ENCODE results near the gene ERC1.

The ERC1 gene

DNA sequence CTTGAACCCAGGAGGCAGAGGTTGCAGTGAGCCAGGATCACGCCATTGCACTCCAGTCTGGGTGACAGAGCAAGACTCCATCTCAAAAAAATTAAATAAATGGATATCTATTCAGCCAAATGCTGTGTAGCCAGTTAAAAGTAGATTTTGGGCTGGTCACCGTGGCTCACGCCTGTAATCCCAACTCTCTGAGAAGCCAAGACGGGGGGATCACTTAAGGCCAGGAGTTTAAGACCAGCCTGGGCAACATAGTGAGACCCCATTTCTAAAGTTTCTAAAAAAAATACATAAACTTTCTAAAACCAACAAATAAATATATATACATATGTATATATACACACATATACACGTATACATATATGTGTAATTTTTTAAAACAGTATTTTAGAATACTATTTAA lies 414.6 kb downstream of the ERC1 start:
- DNase-seq (ENCODE audit: low read depth) = no peak

DNA sequence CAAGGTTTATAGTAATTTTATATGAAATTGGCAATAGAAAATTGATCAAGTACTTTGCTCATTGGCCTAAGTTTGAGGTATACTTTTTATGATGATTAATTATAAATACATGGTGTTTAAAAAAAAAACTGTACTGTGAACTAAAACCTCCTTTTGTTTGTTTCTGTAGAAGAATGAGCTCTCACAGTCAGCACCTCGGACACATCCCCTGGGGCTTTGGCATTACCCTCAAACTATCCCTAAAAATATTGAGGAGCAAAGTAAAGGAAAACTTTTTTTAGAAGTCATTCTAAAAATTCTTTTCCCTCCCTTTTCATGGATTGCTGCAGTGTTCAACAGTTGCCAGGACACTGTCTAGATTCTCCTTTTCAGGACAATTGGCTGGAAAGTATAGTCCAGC lies 419.8 kb downstream of the ERC1 start:
- no peak for DNase-seq (ENCODE audit: low read depth)

DNA sequence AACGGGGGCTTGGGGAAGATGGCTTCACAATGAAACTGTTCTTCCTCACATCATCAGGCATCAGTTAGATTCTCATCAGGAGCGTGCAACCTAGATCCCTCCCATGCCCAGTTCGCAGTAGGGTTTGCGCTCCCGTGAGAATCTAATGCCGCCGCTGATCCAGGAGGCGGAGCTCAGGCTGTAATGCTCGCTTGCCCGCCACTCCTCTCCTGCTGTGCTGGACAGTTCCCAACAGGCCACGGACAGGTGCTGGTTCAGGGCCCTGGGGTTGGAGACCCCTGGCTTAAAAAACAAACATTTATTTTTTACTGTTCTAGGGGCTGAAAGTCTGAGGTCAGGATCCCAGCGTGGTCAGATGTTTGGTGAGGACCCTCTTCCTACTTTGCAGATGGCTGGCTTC lies 422.9 kb downstream of the ERC1 start:
- DNase-seq (ENCODE audit: low read depth) = no peak

- DNase-seq (ENCODE audit: low read depth) = no peak
Observed at GRCh38 chr12:1418144-1418543, 427.1 kb downstream of the ERC1 start.

GRCh38 chr12:1419849-1420371 lies 428.9 kb downstream of the ERC1 start:
- no peak for DNase-seq (ENCODE audit: low read depth)

- DNase-seq (ENCODE audit: low read depth) = no peak
Observed at GRCh38 chr12:1421091-1421846, 430.2 kb downstream of the ERC1 start.

GRCh38 chr12:1422604-1423315 lies 431.7 kb downstream of the ERC1 start:
- no peak for DNase-seq (ENCODE audit: low read depth)

DNA sequence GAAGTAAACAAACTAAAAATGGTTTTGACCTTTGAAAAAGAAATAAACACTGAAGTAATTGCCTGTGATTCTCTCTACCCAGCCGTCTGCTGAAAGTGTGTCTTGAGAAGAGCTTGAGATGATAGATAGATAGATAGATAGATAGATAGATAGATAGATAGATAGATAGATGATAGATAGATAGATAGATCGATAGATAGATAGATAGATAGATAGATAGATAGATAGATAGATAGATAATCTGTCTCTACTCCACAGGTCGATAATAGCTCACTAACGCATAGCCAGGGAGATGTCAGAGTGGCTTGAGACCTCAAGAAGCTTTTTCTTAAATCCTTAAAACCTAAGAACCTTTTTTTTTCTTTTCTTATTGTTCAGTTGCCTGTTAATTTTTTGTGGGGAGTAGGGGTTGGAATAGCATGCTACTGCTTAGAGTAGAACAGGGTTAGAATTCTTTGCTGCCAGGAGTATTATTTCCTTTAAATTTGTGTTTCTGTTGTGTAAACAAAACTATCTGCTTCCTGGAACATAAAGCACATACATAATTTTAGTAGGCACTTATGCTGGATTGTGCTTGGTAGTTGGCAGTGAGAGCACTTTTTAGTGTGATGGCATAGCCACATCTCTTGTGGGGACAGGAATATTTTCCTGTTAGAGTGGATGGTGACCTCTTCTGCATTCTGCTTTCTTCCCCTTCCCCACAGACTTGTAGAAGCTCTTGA lies 433.8 kb downstream of the ERC1 start:
- no peak for DNase-seq (ENCODE audit: low read depth)

DNA sequence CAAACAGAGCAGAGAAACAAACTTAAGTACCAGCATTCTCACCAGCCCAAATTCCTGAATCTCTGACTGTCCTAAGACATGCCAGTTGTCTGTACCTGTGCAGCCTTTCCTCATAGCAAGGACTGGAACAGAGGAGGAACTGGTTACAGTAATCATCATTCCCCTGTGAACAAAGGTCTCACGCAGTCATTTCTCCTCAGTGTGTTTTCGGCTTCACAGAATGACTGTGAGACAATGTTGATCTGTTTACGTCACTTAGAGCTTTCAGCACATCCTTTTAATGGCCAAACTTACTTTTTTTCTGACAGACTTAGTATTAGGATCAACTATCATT lies 434.3 kb downstream of the ERC1 start:
- DNase-seq (ENCODE audit: low read depth) = no peak

DNA sequence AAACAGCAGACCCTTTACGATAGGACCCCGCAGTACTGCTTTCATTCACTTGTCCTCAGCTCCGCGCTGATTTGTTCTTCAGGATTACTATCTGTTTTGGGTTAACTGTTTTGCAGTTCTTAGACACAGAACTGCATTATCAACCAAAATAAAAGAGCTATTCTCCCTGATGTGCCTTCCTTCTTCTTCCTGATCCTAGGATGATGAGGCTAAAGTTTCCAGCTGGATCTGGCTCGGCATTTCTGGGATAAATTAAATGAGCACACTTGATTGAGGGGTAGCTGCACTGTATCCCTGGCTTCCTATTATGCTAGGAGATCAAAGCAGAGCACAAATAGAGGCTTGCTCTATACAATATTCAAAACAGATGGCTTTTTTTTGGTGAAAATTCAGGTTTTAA lies 437.6 kb downstream of the ERC1 start:
- DNase-seq (ENCODE audit: low read depth) = no peak

- no peak for DNase-seq (ENCODE audit: low read depth)
Observed at GRCh38 chr12:1429980-1430379, 439.0 kb downstream of the ERC1 start.

DNA sequence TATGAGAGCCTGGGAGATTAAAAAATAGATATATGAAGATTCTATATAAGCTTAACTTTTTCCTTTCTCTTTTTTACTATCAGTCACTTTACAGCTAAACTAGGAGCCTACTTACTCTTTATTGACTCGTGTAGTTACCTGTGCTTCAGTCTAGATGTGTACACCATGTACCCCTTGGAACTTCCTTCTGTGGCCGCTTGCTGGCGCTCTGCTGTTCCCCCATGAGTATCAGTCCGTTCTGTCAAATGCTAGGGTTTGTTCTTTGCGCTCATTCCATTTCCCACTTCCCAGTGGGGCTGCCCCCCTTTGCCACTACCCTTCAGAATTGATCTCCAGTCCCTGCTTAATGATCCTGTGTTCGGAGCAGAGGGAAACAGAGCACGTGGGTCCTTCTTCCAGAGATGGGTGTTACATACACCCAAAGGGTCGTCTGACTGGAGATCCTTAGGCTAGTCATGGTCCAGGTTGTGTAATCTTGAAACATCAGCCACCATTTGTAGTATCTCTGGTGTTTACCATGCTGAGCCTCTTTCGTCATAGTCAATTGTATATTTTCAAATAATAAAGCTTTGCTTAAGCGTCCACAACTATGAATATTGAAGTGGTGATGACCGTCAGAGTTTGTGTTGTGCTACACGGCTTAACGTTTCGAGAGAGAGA lies 443.4 kb downstream of the ERC1 start:
- no peak for DNase-seq (ENCODE audit: low read depth)

DNA sequence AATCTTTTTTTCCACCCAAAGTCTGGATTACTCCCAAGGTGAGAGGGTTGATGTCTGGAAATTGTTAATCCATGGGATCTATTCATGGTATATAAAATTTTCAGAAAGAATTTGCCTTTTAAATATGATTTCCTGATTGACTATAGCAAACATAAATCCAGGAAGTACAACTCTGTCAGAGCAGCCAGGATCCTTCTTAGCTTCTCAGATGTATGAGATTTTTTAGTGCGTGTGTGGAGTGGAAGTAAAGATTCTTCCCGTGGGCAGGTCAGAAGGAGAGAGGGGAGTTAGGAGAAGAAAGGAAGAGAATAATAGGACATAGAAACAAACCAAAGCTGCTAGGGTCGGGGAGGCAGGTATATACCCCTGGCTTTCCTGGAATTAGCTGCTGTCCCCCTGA lies 444.0 kb downstream of the ERC1 start:
- DNase-seq (ENCODE audit: low read depth) = no peak

DNA sequence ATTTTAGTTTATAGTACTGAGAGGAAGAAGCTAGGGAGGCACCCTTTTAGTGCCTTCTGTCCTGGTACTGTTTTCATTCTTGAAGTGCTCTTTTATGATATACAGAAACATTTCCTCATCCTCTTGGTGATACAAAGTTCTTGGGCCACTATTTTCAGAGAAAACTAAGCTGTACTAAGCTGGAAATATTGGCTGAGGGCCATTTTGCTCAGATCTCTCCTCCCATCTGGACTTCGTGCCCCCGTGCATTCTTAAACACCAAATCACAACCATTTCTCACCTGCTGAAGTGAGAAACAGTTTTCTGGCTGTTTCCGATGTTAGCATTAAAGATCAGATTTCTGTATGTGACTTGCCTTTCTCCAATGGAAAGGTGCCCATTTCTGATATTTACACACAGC lies 444.4 kb downstream of the ERC1 start:
- no peak for DNase-seq (ENCODE audit: low read depth)

DNA sequence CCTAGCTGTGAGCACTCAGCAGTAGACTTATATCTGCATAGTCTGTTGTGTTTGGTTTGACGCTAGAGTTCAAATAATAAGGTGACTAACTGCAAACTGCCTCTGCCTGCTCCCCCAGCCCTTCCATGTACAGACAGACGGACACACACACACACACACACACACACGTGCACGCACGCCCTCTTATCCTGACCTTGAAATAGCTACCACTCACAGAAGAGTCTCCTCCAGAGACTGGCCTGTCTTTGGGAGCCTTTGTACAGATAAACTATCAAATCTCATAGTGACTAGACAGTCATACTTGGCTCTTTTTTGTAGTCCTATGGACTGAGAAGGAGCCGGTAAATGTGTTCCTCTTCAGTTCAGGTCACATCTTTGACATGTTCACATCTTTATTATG lies 445.0 kb downstream of the ERC1 start:
- DNase-seq (ENCODE audit: low read depth) = no peak

- DNase-seq (ENCODE audit: low read depth) = no peak
Observed at GRCh38 chr12:1436981-1437380, 446.0 kb downstream of the ERC1 start.

GRCh38 chr12:1439201-1439600 lies 448.2 kb downstream of the ERC1 start:
- no peak for DNase-seq (ENCODE audit: low read depth)

DNA sequence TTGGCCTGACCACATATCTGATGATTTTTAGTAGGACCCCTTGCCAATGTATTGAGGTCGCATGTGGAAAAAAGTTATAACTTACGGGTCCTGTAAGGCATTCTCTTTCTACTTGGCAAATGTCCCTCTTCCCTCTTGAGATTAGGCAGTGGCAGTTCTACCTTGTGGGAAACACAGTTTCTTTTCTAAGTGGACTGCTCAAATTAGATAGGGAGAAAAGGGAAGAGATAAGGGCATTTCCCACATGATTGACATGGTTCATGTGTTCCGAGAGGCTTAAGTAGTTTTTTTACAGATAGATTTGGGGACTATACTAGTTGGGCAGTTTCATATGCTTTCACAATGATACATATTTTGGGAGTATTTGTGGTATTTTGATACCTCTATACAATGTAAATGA lies 448.7 kb downstream of the ERC1 start:
- DNase-seq (ENCODE audit: low read depth) = no peak

DNA sequence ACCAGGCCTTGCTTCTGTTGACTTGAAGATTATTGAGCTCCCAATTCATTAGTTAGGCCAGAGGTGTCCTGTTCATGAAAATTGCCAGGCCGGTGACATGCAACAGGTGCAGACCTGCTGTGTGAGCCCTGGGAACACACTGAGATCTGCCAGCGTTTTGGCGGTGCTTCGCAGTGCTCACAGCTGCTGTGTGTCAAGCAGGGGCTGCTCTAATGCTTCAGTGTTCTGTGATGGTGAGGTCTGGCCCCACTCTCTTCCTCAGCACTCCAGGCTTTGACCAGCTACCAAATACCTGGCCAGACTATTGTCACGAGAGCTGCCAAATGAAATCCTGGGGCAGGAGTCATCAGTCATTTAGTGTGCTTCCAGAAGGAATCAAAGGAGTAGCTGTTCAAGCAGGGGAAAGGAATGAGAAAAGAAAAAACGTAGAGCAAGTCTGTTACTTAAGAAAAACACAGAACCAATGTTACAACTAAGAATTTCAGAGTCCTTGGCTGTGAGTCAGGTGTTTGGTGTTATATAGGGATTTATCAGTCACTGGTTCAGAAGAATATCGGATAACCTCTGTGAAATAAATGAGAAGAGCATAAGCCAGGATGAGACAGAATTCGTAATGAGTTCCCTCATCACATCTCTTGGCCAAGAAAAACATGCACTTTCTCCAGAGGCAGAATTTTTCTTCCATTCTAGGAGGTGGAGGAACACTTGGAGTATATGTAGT lies 452.6 kb downstream of the ERC1 start:
- no peak for DNase-seq (ENCODE audit: low read depth)

GRCh38 chr12:1444142-1444516 lies 453.1 kb downstream of the ERC1 start:
- DNase-seq (ENCODE audit: low read depth) = no peak

DNA sequence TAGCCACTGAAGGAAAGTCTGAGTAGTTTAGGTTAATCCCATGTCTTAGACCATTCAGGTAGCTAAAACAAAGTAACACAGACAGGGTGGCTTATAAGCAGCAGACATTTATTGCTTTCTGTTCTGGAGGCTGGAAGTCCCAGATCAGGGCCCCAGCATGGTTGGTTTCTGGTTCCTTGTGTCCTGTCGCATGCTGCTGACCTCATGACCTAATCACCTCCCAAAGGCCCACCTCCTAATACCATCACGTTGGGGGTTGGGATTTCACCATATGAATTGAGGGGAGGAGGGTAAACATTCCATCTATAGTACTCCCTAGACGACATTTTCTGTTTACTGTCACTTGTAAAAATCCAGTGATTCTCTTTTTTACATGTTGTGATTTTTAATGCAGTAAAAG lies 454.8 kb downstream of the ERC1 start:
- DNase-seq (ENCODE audit: low read depth) = no peak

DNA sequence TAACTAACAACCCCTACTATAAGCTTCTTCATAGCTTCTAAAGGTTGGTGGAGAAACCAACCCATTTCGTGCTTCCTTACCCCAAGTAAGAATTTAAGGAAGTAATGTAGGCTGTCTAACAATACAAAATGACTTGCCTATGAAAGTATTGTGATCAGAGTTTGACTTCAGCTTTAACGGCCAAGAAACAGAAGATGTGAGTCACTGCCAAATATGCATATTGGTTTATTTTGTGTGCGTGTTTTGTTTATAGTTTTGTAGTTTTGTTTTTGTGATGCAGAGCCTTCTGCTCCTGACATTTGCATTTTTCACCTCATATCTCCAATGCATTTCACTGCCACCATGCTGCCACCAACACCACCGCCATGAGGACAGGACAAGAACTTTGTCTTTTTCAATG lies 457.3 kb downstream of the ERC1 start:
- no peak for DNase-seq (ENCODE audit: low read depth)

All from stimulated activated CD8-positive, alpha-beta memory T cell treated with anti-CD3 and anti-CD28 coated beads, Interleukin-12 subunit alpha, Interleukin-12 subunit beta, amount 100 ng/mL, for 4 hours (primary cell).